ENCODE results near the gene JAK1.

Gene JAK1

DNA sequence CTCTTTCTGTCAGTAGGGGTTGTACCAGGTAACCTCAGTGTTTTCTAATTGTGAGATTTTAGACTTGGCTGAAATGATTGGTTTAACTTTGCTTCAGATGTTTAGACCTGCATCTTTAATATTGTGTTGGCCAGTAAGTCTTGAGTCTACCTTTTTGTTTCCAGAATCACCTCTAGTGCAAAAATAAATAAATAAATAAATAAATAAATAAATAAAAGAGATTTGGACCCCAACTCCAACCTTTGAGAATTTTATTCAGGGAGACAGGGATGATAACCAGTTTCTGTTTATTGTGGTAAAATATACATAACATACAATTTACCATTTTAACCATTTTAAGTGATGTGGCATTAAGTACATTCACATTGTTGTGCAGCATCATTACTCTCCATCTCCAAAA, 157.0 kb downstream of the JAK1 start:
- no peaks in the 10 kb centered on the region for H3K27me3 ChIP-seq (ENCODE audit: insufficient read depth, low read depth, severe bottlenecking)
- H3K36me3 ChIP-seq: no peaks in the 10 kb centered on the region
- no peaks in the 10 kb centered on the region for H3K9me3 ChIP-seq (ENCODE audit: severe bottlenecking)
- TF ChIP-seq, protein P1, sequence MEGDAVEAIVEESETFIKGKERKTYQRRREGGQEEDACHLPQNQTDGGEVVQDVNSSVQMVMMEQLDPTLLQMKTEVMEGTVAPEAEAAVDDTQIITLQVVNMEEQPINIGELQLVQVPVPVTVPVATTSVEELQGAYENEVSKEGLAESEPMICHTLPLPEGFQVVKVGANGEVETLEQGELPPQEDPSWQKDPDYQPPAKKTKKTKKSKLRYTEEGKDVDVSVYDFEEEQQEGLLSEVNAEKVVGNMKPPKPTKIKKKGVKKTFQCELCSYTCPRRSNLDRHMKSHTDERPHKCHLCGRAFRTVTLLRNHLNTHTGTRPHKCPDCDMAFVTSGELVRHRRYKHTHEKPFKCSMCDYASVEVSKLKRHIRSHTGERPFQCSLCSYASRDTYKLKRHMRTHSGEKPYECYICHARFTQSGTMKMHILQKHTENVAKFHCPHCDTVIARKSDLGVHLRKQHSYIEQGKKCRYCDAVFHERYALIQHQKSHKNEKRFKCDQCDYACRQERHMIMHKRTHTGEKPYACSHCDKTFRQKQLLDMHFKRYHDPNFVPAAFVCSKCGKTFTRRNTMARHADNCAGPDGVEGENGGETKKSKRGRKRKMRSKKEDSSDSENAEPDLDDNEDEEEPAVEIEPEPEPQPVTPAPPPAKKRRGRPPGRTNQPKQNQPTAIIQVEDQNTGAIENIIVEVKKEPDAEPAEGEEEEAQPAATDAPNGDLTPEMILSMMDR (IDR thresholded peaks at IDR 0.05; ENCODE audit: low read depth, low read length): no peak
- H3K4me3 ChIP-seq (ENCODE audit: low read depth, low read length): no peak overlapping the region
- H3K27ac ChIP-seq: no peak overlapping the region
- DNase-seq: no peak

DNA sequence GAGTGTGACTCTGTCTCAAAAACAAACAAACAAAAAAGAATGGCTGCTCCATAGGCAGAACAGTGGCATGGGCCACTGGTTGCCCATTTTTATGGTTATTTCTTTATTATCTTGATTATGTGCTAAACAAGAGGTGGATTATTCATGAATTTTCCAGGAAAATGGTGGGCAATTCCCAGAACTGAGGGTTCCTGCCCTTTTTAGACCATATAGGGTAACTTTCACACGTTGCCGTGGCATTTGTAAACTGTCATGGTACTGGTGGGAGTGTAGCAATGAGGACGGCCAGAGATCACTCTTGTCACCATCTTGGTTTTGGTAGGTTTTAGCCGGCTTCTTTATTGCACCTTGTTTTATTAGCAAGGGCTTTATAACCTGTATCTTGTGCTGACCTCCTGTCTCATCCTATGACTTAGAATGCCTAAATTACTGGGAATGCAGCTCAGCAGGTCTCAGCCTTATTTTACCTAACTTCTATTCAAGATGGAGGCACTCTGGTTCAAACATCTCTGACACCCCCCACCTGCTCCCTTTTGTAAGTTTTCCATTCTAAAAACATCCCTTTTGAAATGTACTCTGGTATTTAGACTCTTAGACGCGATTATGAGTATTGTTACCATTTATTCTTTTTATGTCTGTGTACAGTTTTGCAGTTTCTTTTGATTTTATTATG, 164.4 kb downstream of the JAK1 start:
- no peak overlapping the region for H3K4me3 ChIP-seq (ENCODE audit: low read depth, low read length)
- TF ChIP-seq, protein P1 (IDR thresholded peaks at IDR 0.05; ENCODE audit: low read depth, low read length): no peak
- H3K27me3 ChIP-seq (ENCODE audit: insufficient read depth, low read depth, severe bottlenecking): no peaks in the 10 kb centered on the region
- H3K36me3 ChIP-seq: no peaks in the 10 kb centered on the region
- no peak overlapping the region for H3K27ac ChIP-seq
- no peaks in the 10 kb centered on the region for H3K9me3 ChIP-seq (ENCODE audit: severe bottlenecking)
- no peak for DNase-seq

DNA sequence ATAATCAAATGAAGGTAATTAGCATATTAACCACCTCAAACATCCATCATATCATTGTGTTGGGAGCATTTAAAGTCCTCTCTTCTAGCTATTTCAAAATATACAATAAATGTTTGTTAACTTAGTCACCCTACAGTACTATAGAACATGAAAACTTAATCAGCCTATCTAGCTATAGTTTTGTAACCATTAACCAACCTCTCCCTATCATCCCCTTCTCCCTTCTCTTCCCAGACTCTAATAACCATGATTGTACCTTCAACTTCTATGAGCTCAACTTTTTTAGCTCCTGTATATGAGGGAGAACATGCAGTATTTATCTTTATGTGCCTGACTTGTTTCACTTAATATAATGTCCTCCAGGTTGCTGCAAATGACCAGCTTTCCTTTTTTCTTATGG, 167.5 kb downstream of the JAK1 start:
- Histone ChIP-seq H3K9me3 (ENCODE audit: severe bottlenecking) (no peaks in the 10 kb centered on the region), H3K36me3 (no peaks in the 10 kb centered on the region), H3K4me3 (ENCODE audit: low read depth, low read length) (no peak overlapping the region), H3K27me3 (ENCODE audit: insufficient read depth, low read depth, severe bottlenecking) (no peaks in the 10 kb centered on the region), H3K27ac (no peak overlapping the region)
- DNase-seq: no peak
- TF ChIP-seq, protein P1 (IDR thresholded peaks at IDR 0.05; ENCODE audit: low read depth, low read length): no peak

DNA sequence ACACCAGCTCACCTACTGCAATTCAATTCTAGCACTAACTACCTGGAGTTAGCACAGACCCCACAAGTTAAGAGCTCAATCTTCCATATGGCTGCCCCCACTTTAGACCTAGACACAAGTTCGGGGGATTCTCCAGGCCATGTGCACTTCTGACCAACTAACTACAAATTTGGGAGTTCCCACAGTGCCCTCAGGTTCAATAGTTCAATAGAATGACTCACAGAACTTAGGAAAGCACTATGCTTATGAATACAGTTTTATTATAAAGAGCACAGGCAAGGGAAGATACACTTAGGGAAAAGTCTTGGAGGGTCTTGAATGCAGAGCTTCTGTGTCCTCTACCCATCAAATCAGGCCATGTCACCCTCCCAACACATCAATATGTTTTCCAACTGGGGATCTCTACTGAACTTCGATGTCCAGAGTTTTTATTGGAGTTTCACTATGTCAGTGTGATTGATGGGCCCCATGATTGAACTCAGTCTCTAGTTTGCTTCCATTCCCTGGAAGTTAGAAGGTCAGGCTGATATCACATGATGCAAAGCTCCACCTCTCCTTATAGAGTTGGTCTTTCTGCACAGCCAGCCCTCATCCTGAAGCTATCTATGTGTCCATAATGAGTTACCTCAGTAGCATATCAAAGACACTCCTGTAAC, 175.4 kb downstream of the JAK1 start:
- no peak overlapping the region for H3K27ac ChIP-seq
- H3K27me3 ChIP-seq (ENCODE audit: insufficient read depth, low read depth, severe bottlenecking): no peaks in the 10 kb centered on the region
- TF ChIP-seq, protein P1 (IDR thresholded peaks at IDR 0.05; ENCODE audit: low read depth, low read length): no peak
- H3K4me3 ChIP-seq (ENCODE audit: low read depth, low read length): no peak overlapping the region
- peaks cover 6% of the 10 kb centered on the region for H3K9me3 ChIP-seq (ENCODE audit: severe bottlenecking)
- no peaks in the 10 kb centered on the region; the same call in 1 of the 2 replicates for H3K36me3 ChIP-seq
- no peak for DNase-seq

Data from WERI-Rb-1 (cell line).